ENCODE results near the gene CCDC102B.
"Not testable (repeated sequence)": the region's sequence is repeated elsewhere in the genome, so short reads cannot be mapped to it uniquely, and the experiment has no call there.

CCDC102B gene

GRCh38 chr18:68797871-68798270, at the start of gene CCDC102B:
Gene CCDC102B (plus strand): TSS chr18:68798080. CDS start chr18:68836764, 38,684 bp downstream.
- no peak for DNase-seq (ENCODE audit: low spot score)

GRCh38 chr18:68757126-68757525, 40.8 kb upstream of the CCDC102B start:
- no peak for DNase-seq (ENCODE audit: low spot score)

DNA sequence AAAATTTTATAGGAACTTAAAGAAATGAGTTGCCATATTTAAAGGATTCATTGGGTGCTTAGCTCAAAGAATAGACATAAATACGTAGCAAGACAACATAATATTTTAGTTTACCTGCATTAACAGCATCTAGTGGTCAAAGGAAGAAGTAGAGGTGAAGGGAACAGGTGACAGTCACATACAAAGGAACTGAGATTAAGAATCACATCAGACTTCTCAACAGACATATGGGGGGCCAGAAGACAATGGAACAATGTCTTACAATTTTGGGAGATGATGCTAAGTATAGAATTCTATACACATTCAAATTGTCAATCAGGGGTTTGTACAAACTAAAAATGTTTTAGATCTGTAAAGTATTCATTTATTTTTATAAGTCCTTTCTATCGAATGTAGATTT, 38.6 kb upstream of the CCDC102B start:
- DNase-seq (ENCODE audit: low spot score) = no peak

DNA sequence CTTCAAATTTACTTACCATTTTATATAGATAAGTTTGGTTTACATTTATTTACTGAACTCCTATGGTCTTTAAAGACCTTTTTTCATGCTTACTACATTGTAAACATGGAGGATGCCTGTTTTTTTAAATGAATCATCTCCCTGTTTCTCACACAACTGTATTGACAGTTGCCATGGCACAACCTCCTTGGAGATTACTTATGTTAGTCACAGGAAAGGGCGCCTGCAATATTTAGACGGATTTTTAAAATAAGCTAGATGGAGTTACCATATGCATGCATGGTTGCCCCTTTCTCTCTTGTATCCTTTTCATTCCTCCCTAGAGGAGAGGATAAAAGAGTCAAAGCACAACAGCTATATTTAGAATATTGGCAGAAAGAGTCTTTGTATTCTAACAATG, 34.8 kb upstream of the CCDC102B start:
- DNase-seq (ENCODE audit: low spot score) = no peak

DNA sequence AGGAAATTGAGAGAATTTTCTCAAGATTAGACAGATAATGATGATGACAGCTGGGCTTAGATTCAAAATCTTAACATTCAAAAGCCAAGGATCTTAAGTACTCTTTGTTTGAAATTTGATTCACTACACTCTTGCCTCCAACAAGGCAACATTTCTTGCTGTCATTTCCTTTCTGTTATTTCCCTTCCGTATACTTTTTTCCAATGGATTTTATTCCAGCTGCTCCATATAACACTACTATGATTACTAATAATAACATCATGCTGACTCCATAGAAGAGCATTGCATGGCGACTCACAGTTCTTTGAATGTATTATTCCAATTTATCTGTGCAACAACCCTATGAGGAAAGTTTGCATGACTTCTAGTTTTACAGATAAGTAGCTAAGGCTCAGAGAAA, 33.9 kb upstream of the CCDC102B start:
- DNase-seq (ENCODE audit: low spot score) = no peak

GRCh38 chr18:68766433-68766832, 31.4 kb upstream of the CCDC102B start:
- DNase-seq (ENCODE audit: low spot score) = no peak

DNA sequence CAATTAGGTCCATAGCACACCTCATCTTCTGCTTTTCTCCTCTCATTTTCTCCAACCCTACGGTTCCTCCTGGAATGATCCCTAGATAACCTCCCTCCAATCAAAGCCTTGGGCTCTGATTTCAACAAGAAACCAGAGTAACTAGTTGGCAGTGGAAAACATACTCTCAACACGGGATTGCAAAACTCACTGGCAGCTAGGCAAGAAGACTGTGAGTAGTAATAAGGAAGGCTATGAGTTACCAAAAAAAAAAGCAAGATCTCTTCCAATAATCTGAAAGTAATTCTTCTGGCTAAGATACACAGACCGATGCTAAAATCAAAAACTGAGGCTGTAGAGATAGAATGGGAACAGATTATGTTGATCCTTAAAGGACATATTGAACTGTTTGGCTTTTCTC, 28.4 kb upstream of the CCDC102B start:
- no peak for DNase-seq (ENCODE audit: low spot score)

GRCh38 chr18:68772268-68772667, 25.6 kb upstream of the CCDC102B start:
- DNase-seq (ENCODE audit: low spot score) = no peak

DNA sequence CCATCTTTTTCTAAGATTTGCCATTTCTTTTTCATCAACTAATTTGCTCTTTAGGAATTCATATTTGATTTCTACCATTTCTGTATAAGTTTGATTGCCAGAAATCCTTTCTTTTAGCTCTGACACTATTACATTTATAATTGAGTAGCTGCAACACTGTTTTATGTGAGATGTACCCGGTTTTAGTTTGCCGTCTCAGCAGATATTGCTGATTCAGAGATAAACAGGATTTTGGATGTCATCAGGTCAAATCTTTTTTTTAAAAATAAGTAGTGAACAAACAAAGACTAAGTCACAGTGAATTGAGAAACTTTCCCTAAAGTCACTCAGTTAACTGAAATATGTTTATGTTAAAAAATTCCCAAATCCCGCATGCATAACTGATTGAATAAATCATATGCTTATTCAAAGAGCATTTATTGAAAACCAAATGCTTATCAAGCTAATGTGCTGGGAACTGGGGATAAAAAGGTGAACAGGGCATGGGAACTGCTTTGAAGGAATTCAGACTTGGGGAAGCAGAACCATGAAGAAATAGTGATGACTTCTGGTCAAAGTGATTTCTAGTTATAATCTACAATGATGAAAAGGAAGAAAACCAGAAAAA, 19.5 kb upstream of the CCDC102B start:
- DNase-seq (ENCODE audit: low spot score) = no peak

DNA sequence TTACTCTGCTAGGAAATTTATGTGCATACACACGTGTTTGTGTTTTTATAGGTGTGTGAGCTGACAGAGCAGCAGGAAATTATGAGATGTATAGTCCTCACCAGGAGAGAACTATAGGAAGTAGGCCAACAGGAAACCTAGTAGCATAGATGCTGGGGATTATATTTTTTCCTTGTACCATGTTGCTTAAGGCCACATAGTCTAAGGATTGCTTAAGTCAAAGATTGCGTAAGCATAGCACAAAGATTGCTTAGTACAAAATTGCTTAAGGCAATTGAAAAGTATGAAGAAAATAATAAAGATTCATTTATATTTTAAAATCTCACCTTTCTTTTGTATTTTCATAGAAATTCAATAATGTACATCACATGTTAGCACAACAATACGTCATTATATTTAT, 18.7 kb upstream of the CCDC102B start:
- no peak for DNase-seq (ENCODE audit: low spot score)

DNA sequence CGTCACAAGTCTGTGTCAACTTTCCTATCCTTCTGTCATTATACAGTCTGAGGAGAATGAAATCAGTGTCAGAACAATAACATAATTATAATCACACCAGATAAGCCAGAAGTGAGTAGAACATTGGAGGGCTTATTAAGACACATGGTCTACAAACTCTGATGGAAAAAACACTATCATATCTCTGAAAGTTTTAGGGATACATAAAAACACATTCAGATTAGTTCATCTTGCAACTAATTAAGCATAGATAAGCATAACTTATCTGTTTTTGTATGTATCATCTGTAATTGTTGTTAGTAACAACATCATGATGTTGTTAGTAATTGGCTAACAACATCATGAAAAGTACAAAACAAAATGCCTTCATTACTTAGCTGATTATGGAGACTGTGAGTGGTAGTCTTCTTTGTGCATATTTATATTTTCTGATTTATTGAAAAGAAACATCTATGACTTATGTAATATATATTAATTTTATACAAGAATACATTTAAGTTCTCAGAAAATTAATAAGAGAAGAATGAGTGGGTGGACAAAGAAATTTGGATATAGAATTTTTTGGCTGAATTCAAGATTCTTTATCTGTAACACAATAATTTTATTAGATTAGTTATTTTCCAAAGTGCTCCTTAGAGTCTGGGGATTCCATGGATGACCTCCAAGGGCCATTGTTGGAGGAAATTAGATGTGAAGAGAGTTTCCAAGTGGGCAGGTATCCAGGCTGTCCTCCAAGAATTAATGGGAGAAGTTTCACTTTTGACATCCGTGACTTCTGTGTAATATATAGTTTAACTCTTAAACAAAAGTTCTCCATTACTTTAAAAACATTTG, 16.9 kb upstream of the CCDC102B start:
- no peak for DNase-seq (ENCODE audit: low spot score)

DNA sequence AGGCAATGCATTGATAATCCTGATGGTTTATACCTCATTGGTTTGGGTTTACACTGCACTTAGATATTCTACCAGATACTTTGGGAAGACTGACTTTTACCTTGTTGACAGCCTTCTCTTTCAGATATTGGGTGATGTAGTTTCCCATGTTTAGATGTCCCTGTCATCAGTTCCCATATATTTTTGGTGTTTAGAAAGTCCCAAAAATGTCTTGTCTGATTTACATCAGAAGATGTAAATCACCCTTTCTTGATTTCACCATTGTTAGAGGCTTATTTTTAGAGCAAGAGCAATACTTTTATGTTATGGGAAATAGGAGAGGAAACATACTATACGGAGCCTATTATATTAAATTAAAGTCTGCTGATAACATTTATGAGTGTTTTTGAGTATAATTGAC, 14.4 kb upstream of the CCDC102B start:
- DNase-seq (ENCODE audit: low spot score) = no peak

GRCh38 chr18:68784071-68784470, 13.8 kb upstream of the CCDC102B start:
- DNase-seq (ENCODE audit: low spot score) = no peak

GRCh38 chr18:68790290-68790689, 7.6 kb upstream of the CCDC102B start:
- DNase-seq (ENCODE audit: low spot score) = not testable (repeated sequence)

DNA sequence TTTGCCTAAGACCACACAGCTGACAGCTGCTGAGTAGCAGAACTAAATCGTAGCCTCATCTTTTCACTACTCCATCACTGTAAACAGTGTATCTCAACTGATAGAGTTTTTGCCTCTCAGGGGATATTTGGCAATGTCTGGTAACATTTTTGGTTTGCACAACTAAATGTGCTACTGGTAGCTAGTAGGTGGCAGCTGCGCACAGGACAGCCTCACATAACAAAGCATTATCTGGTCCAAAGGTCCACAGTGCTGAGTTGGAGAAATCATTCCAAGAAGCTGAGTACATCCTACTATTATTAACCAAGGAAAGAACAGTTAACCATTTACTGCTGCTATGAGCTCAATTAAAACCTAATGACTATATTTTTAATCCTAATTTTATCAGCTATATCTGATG, 6.1 kb upstream of the CCDC102B start:
- no peak for DNase-seq (ENCODE audit: low spot score)

DNA sequence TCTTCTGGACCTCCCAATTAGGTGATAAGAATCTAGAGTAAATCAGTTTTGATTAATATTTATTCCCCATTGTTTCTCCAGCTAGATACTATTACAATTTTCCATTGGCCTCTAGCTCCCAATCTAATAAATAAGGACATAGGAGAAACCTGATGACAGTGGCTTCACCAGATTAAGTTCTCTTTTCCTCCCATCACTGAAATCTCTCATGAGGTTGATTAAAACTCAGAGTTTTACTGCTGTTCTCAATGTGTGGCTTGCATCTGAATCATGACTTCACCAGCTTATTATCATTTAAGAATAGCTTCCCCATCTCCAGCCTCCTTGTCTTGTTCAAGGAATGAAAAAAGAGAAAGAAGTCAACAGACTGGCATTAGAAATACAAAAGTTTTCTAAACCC, 3.9 kb upstream of the CCDC102B start:
- DNase-seq (ENCODE audit: low spot score) = no peak

DNA sequence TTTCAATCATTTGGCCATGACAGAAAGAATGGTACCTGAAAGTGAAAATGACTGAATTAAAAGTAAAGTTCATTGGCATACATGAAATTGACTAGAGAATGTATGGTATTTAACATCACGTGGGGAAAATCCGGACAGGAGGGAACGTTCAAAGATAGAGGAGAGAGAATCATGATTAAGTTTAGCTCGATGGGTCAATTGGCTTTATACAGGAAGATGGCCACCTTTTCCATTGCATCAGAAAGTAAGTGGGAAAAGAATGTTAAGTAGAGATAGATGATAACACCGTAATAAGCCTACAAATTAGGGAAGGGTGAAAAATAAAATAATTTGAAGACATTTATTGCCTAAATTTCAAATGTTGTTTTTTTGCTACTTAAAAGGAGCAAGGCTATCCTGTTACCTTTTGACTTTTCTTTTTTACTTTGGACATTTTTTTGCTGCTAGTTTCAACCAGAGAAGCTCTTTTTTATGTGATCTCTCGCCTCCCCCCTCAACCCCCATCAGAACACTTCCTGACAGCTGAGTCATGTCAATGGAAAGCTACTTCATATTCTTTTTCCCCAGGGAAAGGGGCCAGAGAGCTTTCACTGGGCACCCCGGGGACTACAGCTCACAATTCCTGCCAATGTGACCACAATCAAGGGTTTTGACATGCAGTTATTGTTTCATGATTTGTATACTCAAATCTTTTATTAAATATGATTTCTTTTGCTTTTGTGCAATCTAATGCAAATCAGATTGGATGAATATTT, 767 bp upstream of the CCDC102B start:
- no peak for DNase-seq (ENCODE audit: low spot score)

- no peak for DNase-seq (ENCODE audit: low spot score)
Measured at GRCh38 chr18:68800075-68800474, 2.2 kb downstream of the CCDC102B start.

GRCh38 chr18:68803356-68803755, 5.5 kb downstream of the CCDC102B start:
- DNase-seq (ENCODE audit: low spot score) = no peak

DNA sequence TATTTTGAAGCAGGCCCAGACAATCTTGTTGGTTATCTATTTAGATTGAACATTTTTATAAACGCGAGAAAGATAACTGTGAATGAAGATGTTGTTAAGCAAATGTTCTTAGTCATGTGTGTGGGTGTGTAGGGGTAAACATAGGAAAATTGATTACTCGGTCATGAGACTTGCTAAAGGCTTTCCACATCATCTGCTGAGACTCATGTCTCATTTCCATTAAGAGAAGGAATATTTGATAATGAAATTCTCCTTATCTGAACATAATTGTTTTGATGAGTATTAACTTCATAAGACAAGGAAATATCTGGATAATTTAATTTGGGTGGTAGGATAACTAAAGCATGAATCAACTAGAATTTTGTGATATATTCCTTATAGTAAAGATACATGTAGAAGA, 19.7 kb downstream of the CCDC102B start:
- no peak for DNase-seq (ENCODE audit: low spot score)

GRCh38 chr18:68818584-68818983, 20.7 kb downstream of the CCDC102B start:
- no peak for DNase-seq (ENCODE audit: low spot score)

DNA sequence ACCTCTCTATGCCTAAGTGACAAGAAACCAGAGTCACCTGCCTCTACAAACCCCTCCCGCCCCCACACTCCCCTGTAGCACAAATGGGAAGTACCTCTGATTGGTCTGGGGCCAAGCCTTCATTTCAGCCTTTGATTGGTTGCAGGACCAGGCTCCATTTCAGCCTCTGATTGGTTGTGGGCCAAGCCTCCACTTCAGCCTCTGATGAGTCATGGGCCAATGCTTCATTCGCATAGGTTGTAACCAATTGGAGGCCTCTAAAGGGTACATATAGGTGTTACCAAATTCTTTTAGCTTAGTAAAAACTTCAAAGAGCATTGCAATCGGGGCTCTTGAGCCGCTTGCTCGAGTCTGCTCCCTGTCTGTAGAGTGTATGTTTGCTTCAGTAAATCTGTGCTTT, 25.0 kb downstream of the CCDC102B start:
- DNase-seq (ENCODE audit: low spot score) = no peak

DNA sequence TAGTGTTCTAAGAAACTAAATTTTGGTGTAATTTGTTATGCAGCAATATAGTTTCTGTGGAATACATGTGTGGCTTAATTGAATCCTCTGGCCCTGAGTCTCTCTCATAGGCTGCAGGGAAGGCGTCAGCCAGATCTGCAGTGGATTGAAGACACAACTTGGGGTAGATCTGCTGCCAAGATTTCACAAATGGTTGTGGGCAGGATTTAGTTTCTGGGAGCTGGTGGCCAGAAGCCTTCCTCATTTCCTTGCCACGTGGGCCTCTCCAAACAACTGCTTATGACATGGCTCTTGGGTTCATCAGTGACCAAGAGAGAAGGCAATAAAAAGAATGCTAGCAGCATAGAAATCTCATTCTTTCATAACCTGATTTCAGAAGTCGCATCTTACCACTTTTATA, 28.2 kb downstream of the CCDC102B start:
- no peak for DNase-seq (ENCODE audit: low spot score)
